GM21717 (cell line): Measurements from ENCODE around the gene BCL2L13.
A peak's percentile ranks its signal among the peaks of the same experiment; 100 is the strongest.
"Not testable (repeated sequence)": the region's sequence is repeated elsewhere in the genome, so short reads cannot be mapped to it uniquely, and the experiment has no call there.

Experiments
- ATAC-seq: cut with Tn5 transposase; IDR thresholded peaks from one replicate; pipeline ENCODE4 v1.9.1; 2021; ENCODE audit warnings: mild to moderate bottlenecking, moderate library complexity; ENCODE audit not compliant: unreplicated experiment

The BCL2L13 gene

GRCh38 chr22:17634696-17635095 is 3.9 kb upstream of the BCL2L13 start:
- ATAC-seq: no peak

GRCh38 chr22:17636850-17637249 is 1.7 kb upstream of the BCL2L13 start:
- not testable (repeated sequence) for ATAC-seq

- ATAC-seq: no peak
These were observed 921 bp upstream of the BCL2L13 start for GRCh38 chr22:17637490-17638181.

GRCh38 chr22:17638182-17638431 is 450 bp upstream of the BCL2L13 start:
- ATAC-seq: peak; percentile 23

GRCh38 chr22:17639247-17639741 is 737 bp downstream of the BCL2L13 start:
- ATAC-seq: no peak

- no peak for ATAC-seq
These were observed 2.7 kb downstream of the BCL2L13 start for GRCh38 chr22:17641269-17641668.

- ATAC-seq: not testable (repeated sequence)
These were observed 3.8 kb downstream of the BCL2L13 start for GRCh38 chr22:17642357-17642756.

- no peak for ATAC-seq
These were observed 8.9 kb downstream of the BCL2L13 start for GRCh38 chr22:17647452-17647851.

GRCh38 chr22:17647991-17648390 is 9.4 kb downstream of the BCL2L13 start:
- no peak for ATAC-seq

GRCh38 chr22:17648569-17648968 is 10.0 kb downstream of the BCL2L13 start:
- no peak for ATAC-seq

- no peak for ATAC-seq
These were observed 16.7 kb downstream of the BCL2L13 start for GRCh38 chr22:17655289-17655688.

GRCh38 chr22:17656870-17657395 is 18.4 kb downstream of the BCL2L13 start:
- ATAC-seq: no peak

GRCh38 chr22:17664414-17665055 is 26.0 kb downstream of the BCL2L13 start:
- no peak for ATAC-seq

GRCh38 chr22:17665248-17665647 is 26.7 kb downstream of the BCL2L13 start:
- ATAC-seq: no peak

- ATAC-seq: no peak
These were observed 27.3 kb downstream of the BCL2L13 start for GRCh38 chr22:17665854-17666253.

GRCh38 chr22:17671521-17672092 is 33.0 kb downstream of the BCL2L13 start:
- ATAC-seq: not testable (repeated sequence)

- no peak for ATAC-seq
These were observed 33.9 kb downstream of the BCL2L13 start for GRCh38 chr22:17672417-17672991.

GRCh38 chr22:17674152-17674551 is 35.6 kb downstream of the BCL2L13 start:
- ATAC-seq: no peak

GRCh38 chr22:17675584-17675983 is 37.0 kb downstream of the BCL2L13 start:
- no peak for ATAC-seq

- no peak for ATAC-seq
These were observed 40.3 kb downstream of the BCL2L13 start for GRCh38 chr22:17678817-17679385.

- no peak for ATAC-seq
These were observed 45.7 kb downstream of the BCL2L13 start for GRCh38 chr22:17684245-17684644.
